K562 (cell line): ENCODE measurements around the gene UBE2S. TPM values are rescaled to one million over a fixed set of nuclear protein-coding genes. Genes with fewer than 3 reads are reported as not detected.

Experiments used
- BDP1 ChIP-seq: IDR thresholded peaks from 3 replicates; pipeline ENCODE4 v1.6.1; 2011; ENCODE audit not compliant: insufficient read length, insufficient read depth
- BRF1 ChIP-seq: IDR thresholded peaks from 3 replicates; pipeline ENCODE4 v1.6.1; 2011; ENCODE audit warnings: borderline replicate concordance, mild to moderate bottlenecking; ENCODE audit not compliant: insufficient read length; ENCODE audit errors: extremely low read depth
- EGR1 ChIP-seq: fragments of 450-650 bp; conservative IDR thresholded peaks from 2 replicates; pipeline ENCODE4 v1.6.1; 2017; ENCODE audit warnings: mild to moderate bottlenecking
- EZH2 ChIP-seq: IDR thresholded peaks from 2 replicates; pipeline ENCODE4 v1.6.1; 2012; ENCODE audit warnings: low read depth, mild to moderate bottlenecking, inconsistent platforms, low read length, borderline replicate concordance
- HMG20A ChIP-seq: fragments of 450-650 bp; formaldehyde crosslinking; conservative IDR thresholded peaks from 2 replicates; pipeline ENCODE4 v1.4.0; 2020; ENCODE audit warnings: mild to moderate bottlenecking, mixed read lengths
- IFI16 ChIP-seq: fragments of 250-450 bp; sonication (Bioruptor Pico); IDR thresholded peaks from 2 replicates; pipeline ENCODE4 v2.1.2; 2022; ENCODE audit warnings: mild to moderate bottlenecking, inconsistent platforms
- RREB1 ChIP-seq: fragments of 250-450 bp; sonication (Bioruptor Pico); IDR thresholded peaks from 2 replicates; pipeline ENCODE4 v1.4.0; 2020
- SAP30 ChIP-seq: fragments of 200-600 bp; sonication (generic); IDR thresholded peaks from 2 replicates; pipeline ENCODE4 v1.6.1; 2012; ENCODE audit warnings: borderline replicate concordance, low read depth, mild to moderate bottlenecking, moderate library complexity, low read length, control low read depth, inconsistent platforms; ENCODE audit not compliant: insufficient read depth, poor library complexity, severe bottlenecking
- SMAD2 ChIP-seq: fragments of 150-350 bp; IDR thresholded peaks from 2 replicates; pipeline ENCODE4 v1.6.1; 2014; ENCODE audit warnings: low read depth, mild to moderate bottlenecking, low read length
- STAT5B ChIP-seq: fragments of 250-450 bp; sonication (Bioruptor Pico); IDR thresholded peaks from 2 replicates; pipeline ENCODE4 v1.8.0; 2021; ENCODE audit warnings: mild to moderate bottlenecking, inconsistent platforms
- ZMIZ1 ChIP-seq, 2 experiments: fragments of 150-350 bp in 1 of 2; IDR thresholded peaks; 2 replicates each; pipeline ENCODE4 v1.6.1; 2012 to 2016; ENCODE audit warnings: low read depth in 2 of 2, low read length in 2 of 2, mild to moderate bottlenecking in 1 of 2, moderate library complexity in 1 of 2
- ZNF133 ChIP-seq: fragments of 250-450 bp; sonication (Bioruptor Pico); IDR thresholded peaks from 2 replicates; pipeline ENCODE4 v1.4.0; 2020; ENCODE audit warnings: mild to moderate bottlenecking
- ZNF444 ChIP-seq: fragments of 250-450 bp; sonication (Bioruptor Pico); IDR thresholded peaks from 2 replicates; pipeline ENCODE4 v1.4.0; 2020; ENCODE audit warnings: mild to moderate bottlenecking, moderate library complexity
- ZNF699 ChIP-seq: fragments of 250-450 bp; sonication (Bioruptor Pico); IDR thresholded peaks from 2 replicates; pipeline ENCODE4 v1.8.0; 2021; ENCODE audit warnings: mild to moderate bottlenecking, moderate library complexity; ENCODE audit not compliant: insufficient replicate concordance
- ZNF76 ChIP-seq: fragments of 250-450 bp; sonication (Bioruptor Pico); IDR thresholded peaks from 2 replicates; pipeline ENCODE4 v1.4.0; 2020; ENCODE audit warnings: mild to moderate bottlenecking, moderate library complexity, borderline replicate concordance
- ZNF77 ChIP-seq: fragments of 250-450 bp; sonication (Bioruptor Pico); IDR thresholded peaks from 2 replicates; pipeline ENCODE4 v1.5.0; 2020
- polyA plus RNA-seq, 8 experiments: library from polyadenylated mRNA; depleted of rRNA in 4 of 8; stranded (reverse) in 5 of 8; unstranded in 3 of 8; fragments of >200 nt; fragmentation: Nextera tagmentation in 2 of 8; fragmentation: Illumina TruSeq in 1 of 8; extraction: Ambion mirVana in 2 of 8; extraction: Trizol in 1 of 8; gene quantifications; 2 replicates each; pipeline versions ENCODE4 v1.2.1 to v1.2.3, GENCODE V29; 2011 to 2014; ENCODE audit warnings: inconsistent platforms in 1 of 8, missing spikeins in 1 of 8
- total RNA-seq, 7 experiments: library from RNA; depleted of rRNA in 6 of 7; stranded (reverse); fragments of >200 nt in 6 of 7; fragmentation: Illumina TruSeq in 2 of 7; extraction: Trizol in 2 of 7; gene quantifications; 2 replicates each; pipeline versions ENCODE4 v1.2.1 to v1.2.3, GENCODE V29; 2011 to 2021; ENCODE audit warnings: low replicate concordance in 1 of 7
- TF ChIP-seq, protein P1 (sequence below): fragments of 450-650 bp; formaldehyde crosslinking; IDR thresholded peaks from 2 replicates; pipeline ENCODE4 v1.4.0; 2020; ENCODE audit warnings: mild to moderate bottlenecking

Gene UBE2S
- total and polyA plus RNA-seq, 9 of the 15 experiments (the other 6 are each of a cell fraction or from before 2014, with no cell fraction given) = 1.5 to 1,305 (median 157) TPM

- TF ChIP-seq ZMIZ1 (IDR thresholded peaks at IDR 0.05; ENCODE audit: low read depth in 2 of 2, low read length in 2 of 2) = no peak
- no peak for TF ChIP-seq ZNF77
- TF ChIP-seq IFI16 (CRISPR knock-in tag) = no peak
- TF ChIP-seq ZNF76 (CRISPR knock-in tag) = no peak
- TF ChIP-seq EGR1 = no peak
- TF ChIP-seq EZH2 = no peak
- TF ChIP-seq ZNF444 (CRISPR knock-in tag) = no peak
- TF ChIP-seq STAT5B (CRISPR knock-in tag) = no peak
- no peak for TF ChIP-seq BDP1
- no peak for TF ChIP-seq SAP30
- no peak for TF ChIP-seq ZNF699
- TF ChIP-seq, protein P1, sequence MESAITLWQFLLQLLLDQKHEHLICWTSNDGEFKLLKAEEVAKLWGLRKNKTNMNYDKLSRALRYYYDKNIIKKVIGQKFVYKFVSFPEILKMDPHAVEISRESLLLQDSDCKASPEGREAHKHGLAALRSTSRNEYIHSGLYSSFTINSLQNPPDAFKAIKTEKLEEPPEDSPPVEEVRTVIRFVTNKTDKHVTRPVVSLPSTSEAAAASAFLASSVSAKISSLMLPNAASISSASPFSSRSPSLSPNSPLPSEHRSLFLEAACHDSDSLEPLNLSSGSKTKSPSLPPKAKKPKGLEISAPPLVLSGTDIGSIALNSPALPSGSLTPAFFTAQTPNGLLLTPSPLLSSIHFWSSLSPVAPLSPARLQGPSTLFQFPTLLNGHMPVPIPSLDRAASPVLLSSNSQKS (CRISPR knock-in tag) = no peak
- no peak for TF ChIP-seq ZNF133
- TF ChIP-seq BRF1 = no peak
- no peak for TF ChIP-seq HMG20A (CRISPR knock-in tag)
- TF ChIP-seq RREB1 (CRISPR knock-in tag) = no peak
- TF ChIP-seq SMAD2 = no peak
Measured at GRCh38 chr19:55408533-55408872, 915 bp upstream of the UBE2S start (continued).
